ENCODE data around the gene KIAA1549. TPM values are rescaled to one million over a fixed set of nuclear protein-coding genes. Genes with fewer than 3 reads are reported as not detected.

KIAA1549 gene
- total RNA-seq, 4 donors from 2014 or later: 0.11 to 2.1 (median 0.28) TPM

DNA sequence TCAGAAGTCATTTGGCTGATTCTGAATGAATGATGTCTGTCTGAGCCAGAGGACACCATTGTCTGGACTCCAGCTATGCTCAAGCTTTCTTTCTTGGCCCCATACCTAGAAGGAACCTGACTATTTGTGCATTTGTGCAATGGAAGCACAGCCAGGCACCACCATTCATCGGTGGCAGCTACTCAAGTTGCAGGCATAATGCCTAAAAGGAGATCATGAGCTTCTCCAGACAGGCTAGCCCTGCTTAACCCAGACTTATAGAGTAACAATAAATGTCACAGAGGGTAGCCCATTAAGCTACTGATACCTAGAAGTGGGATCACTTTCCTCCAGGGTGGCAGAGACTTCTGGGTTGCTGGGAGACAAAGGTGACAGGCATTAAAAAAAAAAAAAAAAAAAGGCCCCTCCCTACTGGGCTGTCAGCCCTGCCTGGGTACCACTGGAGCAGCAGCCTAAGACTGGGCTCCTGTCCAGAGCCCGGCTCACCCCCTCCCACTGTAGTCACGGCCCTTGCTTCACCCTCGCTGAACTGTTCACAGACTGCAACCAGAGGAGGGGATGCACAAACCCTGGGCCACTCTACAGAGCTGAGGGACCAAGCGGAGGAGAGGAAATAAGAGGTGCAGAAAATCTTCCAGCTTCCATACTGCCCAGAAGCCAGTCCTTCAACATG, 107.8 kb downstream of the KIAA1549 start:
- no peaks in the 10 kb centered on the region for H3K9me3 ChIP-seq
- 63 to 73% methylated on average over 3 of the region's 5 CpGs for WGBS, 2 donors
- H3K27ac ChIP-seq: no peak overlapping the region
- H3K36me3 ChIP-seq: peaks cover 0 to under 1% (median 0%) of the 10 kb centered on the region in 3 donors
- no peaks in the 10 kb centered on the region for H3K27me3 ChIP-seq
- H3K4me1 ChIP-seq: no peaks in the 10 kb centered on the region
- H3K4me3 ChIP-seq: no peak overlapping the region
- no peak for DNase-seq
- TF ChIP-seq POLR2A (IDR thresholded peaks at IDR 0.05): no peak
- TF ChIP-seq CTCF (IDR thresholded peaks at IDR 0.05): no peak
- intact Hi-C loops (cut with DNase I): no loop called here

GRCh38 chr7:138872576-138872975, 108.6 kb downstream of the KIAA1549 start:
- 61 to 77% methylated on average over 4 of the region's 4 CpGs for WGBS, 2 donors
- no peaks in the 10 kb centered on the region for H3K27me3 ChIP-seq
- no peak overlapping the region for H3K4me3 ChIP-seq
- intact Hi-C loops (cut with DNase I): no loop called here
- no peak for TF ChIP-seq CTCF (IDR thresholded peaks at IDR 0.05)
- TF ChIP-seq POLR2A (IDR thresholded peaks at IDR 0.05): no peak
- H3K4me1 ChIP-seq: no peaks in the 10 kb centered on the region
- no peak overlapping the region for H3K27ac ChIP-seq
- H3K36me3 ChIP-seq: peaks cover 0 to 9% (median 0%) of the 10 kb centered on the region in 3 donors
- H3K9me3 ChIP-seq: no peaks in the 10 kb centered on the region
- no peak for DNase-seq

GRCh38 chr7:138871814-138872090, 109.4 kb downstream of the KIAA1549 start:
- no peaks in the 10 kb centered on the region for H3K27me3 ChIP-seq
- no peaks in the 10 kb centered on the region for H3K9me3 ChIP-seq
- TF ChIP-seq POLR2A (IDR thresholded peaks at IDR 0.05) (no peak), CTCF (IDR thresholded peaks at IDR 0.05) (no peak)
- 89 to 98% methylated on average over 5 of the region's 5 CpGs for WGBS, 2 donors
- H3K27ac ChIP-seq: no peak overlapping the region
- no peak for DNase-seq
- no peaks in the 10 kb centered on the region for H3K4me1 ChIP-seq
- intact Hi-C loops (cut with DNase I): no loop called here
- peaks cover 0 to 10% (median 0%) of the 10 kb centered on the region in 3 donors for H3K36me3 ChIP-seq
- no peak overlapping the region for H3K4me3 ChIP-seq

GRCh38 chr7:138871065-138871813, 110.0 kb downstream of the KIAA1549 start:
- no peak for DNase-seq
- intact Hi-C loops (cut with DNase I): no loop called here
- no peak overlapping the region for H3K4me3 ChIP-seq
- 89 to 93% methylated on average over 13 to 17 of the region's 21 CpGs for WGBS, 2 donors
- TF ChIP-seq CTCF (IDR thresholded peaks at IDR 0.05) (no peak), POLR2A (IDR thresholded peaks at IDR 0.05) (no peak)
- no peaks in the 10 kb centered on the region for H3K27me3 ChIP-seq
- no peaks in the 10 kb centered on the region for H3K4me1 ChIP-seq
- H3K9me3 ChIP-seq: no peaks in the 10 kb centered on the region
- H3K36me3 ChIP-seq: peaks cover 0 to 10% (median 0%) of the 10 kb centered on the region in 3 donors
- H3K27ac ChIP-seq: no peak overlapping the region

DNA sequence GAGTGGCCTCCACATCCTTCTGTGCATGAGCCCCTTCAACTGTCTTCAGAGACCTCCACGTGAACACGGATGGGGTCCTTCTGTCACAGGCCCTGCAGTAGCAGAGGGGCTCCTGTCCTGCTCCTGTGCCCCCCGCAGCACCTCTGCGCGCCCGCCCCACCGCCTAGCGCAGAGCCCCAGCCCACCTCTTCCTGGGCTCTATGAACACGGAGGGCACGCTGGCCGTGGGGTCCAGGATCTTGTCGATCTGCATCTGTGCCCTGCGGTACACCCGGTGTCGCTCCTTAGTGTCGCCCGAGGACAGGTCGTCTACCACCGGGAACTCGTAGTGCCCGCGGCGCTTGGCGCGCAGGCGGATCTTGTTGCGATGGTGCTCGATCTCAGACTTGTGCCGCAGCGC, 111.8 kb downstream of the KIAA1549 start:
- no peak for DNase-seq

More for the DNA sequence above, 111.8 kb downstream of the KIAA1549 start:
- 97 to 98% methylated on average over 22 to 26 of the region's 30 CpGs for WGBS, 2 donors
- Histone ChIP-seq H3K9me3 (no peaks in the 10 kb centered on the region), H3K4me1 (peaks cover 0 to 3% (median 0%) of the 10 kb centered on the region in 3 donors), H3K27me3 (no peaks in the 10 kb centered on the region), H3K27ac (no peak overlapping the region), H3K4me3 (no peak overlapping the region), H3K36me3 (peaks cover 0 to 10% (median 0%) of the 10 kb centered on the region in 3 donors)
- intact Hi-C loops (cut with DNase I): no loop called here
- TF ChIP-seq POLR2A (IDR thresholded peaks at IDR 0.05) (no peak), CTCF (IDR thresholded peaks at IDR 0.05) (no peak)
